IPS-20b (cell line): Measurements from ENCODE around the gene JMJD4.

Experiments
- H3K27ac ChIP-seq: one replicate; pipeline ENCODE4 v1.5.1; 2013; ENCODE audit warnings: low read length
- H3K27me3 ChIP-seq: 2 replicates; pipeline ENCODE4 v1.6.1; 2013; ENCODE audit warnings: mild to moderate bottlenecking, low read length, inconsistent platforms; ENCODE audit not compliant: insufficient read depth
- H3K36me3 ChIP-seq: 2 replicates; pipeline ENCODE4 v1.6.1; 2013; ENCODE audit warnings: low read depth, mild to moderate bottlenecking, inconsistent platforms, low read length, moderate library complexity; ENCODE audit not compliant: insufficient read depth
- H3K4me1 ChIP-seq: 2 replicates; pipeline ENCODE4 v1.6.1; 2013; ENCODE audit warnings: mild to moderate bottlenecking, control low read depth, inconsistent platforms, low read length, moderate library complexity; ENCODE audit not compliant: insufficient read depth
- H3K4me3 ChIP-seq: 2 replicates; pipeline ENCODE4 v1.5.1; 2013; ENCODE audit warnings: mild to moderate bottlenecking, low read length, inconsistent platforms
- H3K9ac ChIP-seq: 2 replicates; pipeline ENCODE4 v1.6.1; 2013; ENCODE audit warnings: low read depth, mild to moderate bottlenecking, inconsistent platforms, low read length, moderate library complexity
- H3K9me3 ChIP-seq: 2 replicates; pipeline ENCODE4 v1.6.1; 2013; ENCODE audit warnings: mild to moderate bottlenecking, low read depth, low read length, inconsistent platforms; ENCODE audit not compliant: insufficient read depth

JMJD4 gene

DNA sequence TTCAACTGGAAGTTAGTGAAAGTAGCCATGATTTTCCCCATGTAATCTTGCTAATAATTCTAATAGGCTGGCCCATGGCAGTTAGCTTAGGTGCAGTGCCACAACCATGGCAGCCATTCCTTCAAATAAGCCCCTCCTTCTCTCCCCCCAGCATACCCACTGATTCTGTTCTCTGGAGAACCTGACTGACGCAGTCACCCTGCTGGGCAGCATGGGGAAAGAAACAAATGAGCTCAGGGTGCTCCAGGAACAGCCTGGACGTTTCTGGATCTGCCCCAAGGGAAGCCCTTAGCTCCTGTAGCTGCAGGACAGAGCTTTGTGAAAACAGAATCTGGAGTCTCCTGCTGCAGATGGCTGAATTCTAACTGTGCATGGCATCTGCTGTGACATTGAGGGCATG lies 22.7 kb upstream of the JMJD4 start:
- Histone ChIP-seq H3K27ac (no peak overlapping the region), H3K4me3 (no peak overlapping the region), H3K4me1 (no peaks in the 10 kb centered on the region), H3K27me3 (no peaks in the 10 kb centered on the region), H3K36me3 (peaks cover 67% of the 10 kb centered on the region), H3K9ac (no peak overlapping the region), H3K9me3 (no peaks in the 10 kb centered on the region)

- H3K4me1 ChIP-seq, result no peaks in the 10 kb centered on the region
- H3K27ac ChIP-seq, result no peak overlapping the region
- no peaks in the 10 kb centered on the region for H3K9me3 ChIP-seq
- H3K4me3 ChIP-seq, result no peak overlapping the region
- H3K36me3 ChIP-seq, result peaks cover 63% of the 10 kb centered on the region
- H3K9ac ChIP-seq, result no peak overlapping the region
- H3K27me3 ChIP-seq, result no peaks in the 10 kb centered on the region
These were observed 21.3 kb upstream of the JMJD4 start for GRCh38 chr1:227756172-227756959.

DNA sequence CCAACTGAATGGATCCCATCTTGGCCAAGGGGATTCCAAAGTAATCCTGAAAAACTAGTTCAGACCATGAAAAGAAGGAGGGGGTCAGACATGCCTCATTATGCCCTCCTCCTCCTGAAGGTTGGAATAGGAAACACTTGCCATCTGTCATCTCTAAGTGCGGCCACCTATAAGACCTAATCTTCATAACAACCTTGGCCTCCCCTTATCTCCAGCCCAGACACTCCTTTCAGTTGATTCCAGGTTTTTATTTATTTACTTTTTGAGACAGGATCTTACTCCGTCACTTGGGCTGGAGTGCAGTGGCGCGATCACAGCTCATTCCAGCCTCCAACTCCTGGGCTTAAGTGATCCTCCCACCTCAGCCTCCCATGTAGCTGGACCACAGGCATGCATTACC lies 19.9 kb upstream of the JMJD4 start:
- H3K4me1 ChIP-seq, result no peaks in the 10 kb centered on the region
- H3K27ac ChIP-seq, result no peak overlapping the region
- no peak overlapping the region for H3K9ac ChIP-seq
- peaks cover 57% of the 10 kb centered on the region for H3K36me3 ChIP-seq
- H3K9me3 ChIP-seq, result no peaks in the 10 kb centered on the region
- no peaks in the 10 kb centered on the region for H3K27me3 ChIP-seq
- H3K4me3 ChIP-seq, result no peak overlapping the region

- H3K4me1 ChIP-seq, result no peaks in the 10 kb centered on the region
- no peaks in the 10 kb centered on the region for H3K9me3 ChIP-seq
- H3K9ac ChIP-seq, result no peak overlapping the region
- H3K4me3 ChIP-seq, result no peak overlapping the region
- H3K27ac ChIP-seq, result no peak overlapping the region
- H3K27me3 ChIP-seq, result no peaks in the 10 kb centered on the region
- peaks cover 57% of the 10 kb centered on the region for H3K36me3 ChIP-seq
These were observed 19.1 kb upstream of the JMJD4 start for GRCh38 chr1:227753999-227754711.

DNA sequence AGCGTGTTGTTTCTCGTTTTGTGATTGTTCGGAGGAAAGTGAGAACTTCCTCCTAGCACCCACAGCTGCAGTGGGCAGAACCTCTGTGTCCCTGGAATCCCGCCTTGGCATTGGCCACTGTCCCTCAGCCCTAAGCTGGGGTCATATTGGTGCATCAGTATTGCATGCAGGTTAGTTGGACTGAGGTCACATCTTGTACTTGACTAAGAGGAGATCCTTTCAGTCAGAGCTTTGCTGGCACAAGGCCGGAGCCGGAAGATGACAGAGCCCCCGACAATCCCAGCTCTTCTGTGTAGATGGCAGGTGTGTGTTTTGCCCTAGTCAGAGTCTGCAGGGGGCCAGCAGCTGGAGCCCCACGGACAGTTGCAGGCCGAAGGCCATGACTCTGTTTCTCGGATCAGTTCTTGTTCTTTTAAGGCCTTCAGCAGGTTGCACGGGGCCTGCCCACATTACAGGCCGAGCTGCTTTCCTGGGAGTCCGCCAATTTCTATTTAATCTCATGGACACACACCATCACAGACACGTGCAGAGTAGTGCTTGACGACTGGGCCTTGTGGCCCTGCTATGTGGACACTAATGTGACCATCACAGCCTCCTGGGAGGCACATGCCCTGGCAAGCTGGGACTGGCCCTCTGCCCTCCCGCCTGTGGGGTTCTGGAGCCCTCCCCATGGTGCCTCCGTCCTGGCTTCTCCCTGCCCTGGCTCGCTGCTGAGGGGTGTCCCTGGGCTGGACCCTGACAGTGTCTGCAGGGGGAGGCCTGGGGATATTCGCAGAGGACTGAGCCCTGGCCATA lies 15.0 kb upstream of the JMJD4 start:
- Histone ChIP-seq H3K9me3 (no peaks in the 10 kb centered on the region), H3K4me3 (no peak overlapping the region), H3K27ac (no peak overlapping the region), H3K4me1 (no peaks in the 10 kb centered on the region), H3K9ac (no peak overlapping the region), H3K36me3 (peaks cover 43% of the 10 kb centered on the region), H3K27me3 (no peaks in the 10 kb centered on the region)

- H3K9me3 ChIP-seq, result no peaks in the 10 kb centered on the region
- no peak overlapping the region for H3K4me3 ChIP-seq
- H3K27ac ChIP-seq, result no peak overlapping the region
- H3K4me1 ChIP-seq, result no peaks in the 10 kb centered on the region
- H3K27me3 ChIP-seq, result no peaks in the 10 kb centered on the region
- H3K9ac ChIP-seq, result no peak overlapping the region
- H3K36me3 ChIP-seq, result peaks cover 43% of the 10 kb centered on the region
These were observed 14.1 kb upstream of the JMJD4 start for GRCh38 chr1:227749225-227749624.

- Histone ChIP-seq H3K4me1 (no peaks in the 10 kb centered on the region), H3K36me3 (peaks cover 40% of the 10 kb centered on the region), H3K27me3 (no peaks in the 10 kb centered on the region), H3K9ac (no peak overlapping the region), H3K4me3 (no peak overlapping the region), H3K27ac (no peak overlapping the region), H3K9me3 (no peaks in the 10 kb centered on the region)
These were observed 13.5 kb upstream of the JMJD4 start for GRCh38 chr1:227748496-227749182.

- peaks cover 34% of the 10 kb centered on the region for H3K36me3 ChIP-seq
- no peaks in the 10 kb centered on the region for H3K27me3 ChIP-seq
- no peak overlapping the region for H3K4me3 ChIP-seq
- H3K9me3 ChIP-seq, result no peaks in the 10 kb centered on the region
- no peaks in the 10 kb centered on the region for H3K4me1 ChIP-seq
- no peak overlapping the region for H3K9ac ChIP-seq
- H3K27ac ChIP-seq, result no peak overlapping the region
These were observed 12.9 kb upstream of the JMJD4 start for GRCh38 chr1:227747948-227748495.

DNA sequence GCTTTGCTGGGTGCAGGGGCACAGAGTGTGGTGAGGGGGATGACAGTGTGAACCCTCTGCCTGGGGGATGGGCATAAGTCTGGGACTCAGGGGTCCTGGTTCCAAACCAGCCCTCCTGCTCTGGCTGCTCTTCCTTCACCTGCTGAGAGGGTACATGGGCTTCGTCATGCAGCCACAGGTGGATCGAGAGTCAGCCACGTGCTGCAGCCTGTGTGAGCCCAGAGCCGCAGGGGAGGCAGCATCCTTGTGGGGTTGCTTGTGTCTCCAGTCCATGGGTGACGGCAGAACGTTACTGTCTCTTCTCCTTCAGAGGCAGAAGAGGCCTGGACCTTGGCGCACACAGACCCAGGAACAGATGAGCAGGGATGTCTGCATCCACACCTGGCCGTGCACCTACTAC lies 12.3 kb upstream of the JMJD4 start:
- Histone ChIP-seq H3K4me3 (no peak overlapping the region), H3K27ac (no peak overlapping the region), H3K9ac (no peak overlapping the region), H3K9me3 (no peaks in the 10 kb centered on the region), H3K27me3 (no peaks in the 10 kb centered on the region), H3K36me3 (peaks cover 31% of the 10 kb centered on the region), H3K4me1 (no peaks in the 10 kb centered on the region)

GRCh38 chr1:227746676-227747075 lies 11.6 kb upstream of the JMJD4 start:
- Histone ChIP-seq H3K4me3 (no peak overlapping the region), H3K27ac (no peak overlapping the region), H3K36me3 (peaks cover 31% of the 10 kb centered on the region), H3K27me3 (no peaks in the 10 kb centered on the region), H3K4me1 (no peaks in the 10 kb centered on the region), H3K9ac (no peak overlapping the region), H3K9me3 (no peaks in the 10 kb centered on the region)

- Histone ChIP-seq H3K4me3 (no peak overlapping the region), H3K9me3 (no peaks in the 10 kb centered on the region), H3K27me3 (no peaks in the 10 kb centered on the region), H3K36me3 (peaks cover 31% of the 10 kb centered on the region), H3K4me1 (no peaks in the 10 kb centered on the region), H3K9ac (no peak overlapping the region), H3K27ac (no peak overlapping the region)
These were observed 10.6 kb upstream of the JMJD4 start for GRCh38 chr1:227745568-227746265.
